Measurements from ENCODE around the gene VSIG10.

VSIG10 gene

GRCh38 chr12:118119449-118119879, 15.7 kb upstream of the VSIG10 start:
- TF ChIP-seq USF1 (IDR thresholded peaks at IDR 0.05) (no peak), EGR1 (IDR thresholded peaks at IDR 0.05) (no peak), YY1 (IDR thresholded peaks at IDR 0.05; ENCODE audit: low read depth) (no peak), ZBTB7A (IDR thresholded peaks at IDR 0.05; ENCODE audit: low read depth) (no peak), EP300 (IDR thresholded peaks at IDR 0.05; ENCODE audit: borderline replicate concordance) (no peak)

- peak; percentile 70 for TF ChIP-seq REST (IDR thresholded peaks at IDR 0.05; ENCODE audit: low read depth)
- no peak for TF ChIP-seq TAF1 (IDR thresholded peaks at IDR 0.05; ENCODE audit: low read depth)
These were observed 5.3 kb upstream of the VSIG10 start for GRCh38 chr12:118109088-118109487.

- TF ChIP-seq TCF12 (IDR thresholded peaks at IDR 0.05; ENCODE audit: low read depth) (no peak), CEBPB (IDR thresholded peaks at IDR 0.05) (no peak)
These were observed 3.9 kb upstream of the VSIG10 start for GRCh38 chr12:118107694-118108093.

GRCh38 chr12:118107011-118107410, 3.2 kb upstream of the VSIG10 start:
- TF ChIP-seq USF1 (IDR thresholded peaks at IDR 0.05) (no peak), RAD21 (IDR thresholded peaks at IDR 0.05; ENCODE audit: low read depth) (no peak), EP300 (IDR thresholded peaks at IDR 0.05; ENCODE audit: borderline replicate concordance) (no peak), EGR1 (IDR thresholded peaks at IDR 0.05) (no peak), MAX (IDR thresholded peaks at IDR 0.05) (no peak), CREB1 (IDR thresholded peaks at IDR 0.05; ENCODE audit: low read depth) (no peak), TCF12 (IDR thresholded peaks at IDR 0.05; ENCODE audit: low read depth) (no peak), FOXM1 (IDR thresholded peaks at IDR 0.05; ENCODE audit: borderline replicate concordance, low read depth) (no peak)

GRCh38 chr12:118103201-118103600, 610 bp downstream of the VSIG10 start:
- peak; percentile 51; the same call in 1 of the 2 replicates for TF ChIP-seq USF1 (IDR thresholded peaks at IDR 0.05)
- peak; percentile 20; the same call in 1 of the 2 replicates for TF ChIP-seq MAX (IDR thresholded peaks at IDR 0.05)
- TF ChIP-seq TEAD4 (IDR thresholded peaks at IDR 0.05) = no peak

GRCh38 chr12:118102609-118103008, 1.2 kb downstream of the VSIG10 start:
- 0 out of 2 replicates have a peak, but pooled peaks have one; percentile 0 for TF ChIP-seq NFIC (IDR thresholded peaks at IDR 0.05)
- no peak for TF ChIP-seq FOXM1 (IDR thresholded peaks at IDR 0.05; ENCODE audit: borderline replicate concordance, low read depth)
- TF ChIP-seq EGR1 (IDR thresholded peaks at IDR 0.05) = no peak
- TF ChIP-seq ZBTB7A (IDR thresholded peaks at IDR 0.05; ENCODE audit: low read depth) = no peak
- no peak for TF ChIP-seq REST (IDR thresholded peaks at IDR 0.05; ENCODE audit: low read depth)

- TF ChIP-seq TCF12 (IDR thresholded peaks at IDR 0.05; ENCODE audit: low read depth) (no peak), RAD21 (IDR thresholded peaks at IDR 0.05; ENCODE audit: low read depth) (0 out of 2 replicates have a peak, but pooled peaks have one; percentile 0), CEBPB (IDR thresholded peaks at IDR 0.05) (no peak)
These were observed 1.7 kb downstream of the VSIG10 start for GRCh38 chr12:118102070-118102469.

- no peak for TF ChIP-seq CEBPB (IDR thresholded peaks at IDR 0.05)
- TF ChIP-seq REST (IDR thresholded peaks at IDR 0.05; ENCODE audit: low read depth) = no peak
These were observed 2.8 kb downstream of the VSIG10 start for GRCh38 chr12:118101051-118101450.

All from Ishikawa (cell line).